AG04449 (cell line): Measurements from ENCODE around the gene ADAMTS17.

Experiments
- CTCF ChIA-PET: fragments of 350-600 bp; formaldehyde crosslinking; extraction: SDS; loops from one replicate; lab custom pipeline; 2021; ENCODE audit warnings: antibody characterized with exemption; lab: Yijun Ruan, JAX
- POLR2A ChIA-PET: fragments of 400-600, 350-600 bp; formaldehyde crosslinking; extraction: SDS; loops from one replicate; lab custom pipeline; 2020; ENCODE audit warnings: antibody characterized with exemption, inconsistent platforms; lab: Yijun Ruan, JAX
- DNase-seq: peaks from one replicate; pipeline ENCODE4 v3.0.0-alpha.2; 2010; ENCODE audit warnings: low read depth, low spot score
- H3K4me3 ChIP-seq: 2 replicates; pipeline ENCODE4 v1.5.1; 2011; ENCODE audit warnings: low read depth, mild to moderate bottlenecking, control low read depth, low read length
- TF ChIP-seq, protein P1 (sequence below): IDR thresholded peaks from one replicate; pipeline ENCODE4 v1.5.1; 2011; ENCODE audit warnings: mild to moderate bottlenecking, moderate library complexity, low read length, control low read depth, inconsistent platforms; ENCODE audit not compliant: insufficient read depth; ENCODE audit errors: missing control alignments

Gene ADAMTS17

DNA sequence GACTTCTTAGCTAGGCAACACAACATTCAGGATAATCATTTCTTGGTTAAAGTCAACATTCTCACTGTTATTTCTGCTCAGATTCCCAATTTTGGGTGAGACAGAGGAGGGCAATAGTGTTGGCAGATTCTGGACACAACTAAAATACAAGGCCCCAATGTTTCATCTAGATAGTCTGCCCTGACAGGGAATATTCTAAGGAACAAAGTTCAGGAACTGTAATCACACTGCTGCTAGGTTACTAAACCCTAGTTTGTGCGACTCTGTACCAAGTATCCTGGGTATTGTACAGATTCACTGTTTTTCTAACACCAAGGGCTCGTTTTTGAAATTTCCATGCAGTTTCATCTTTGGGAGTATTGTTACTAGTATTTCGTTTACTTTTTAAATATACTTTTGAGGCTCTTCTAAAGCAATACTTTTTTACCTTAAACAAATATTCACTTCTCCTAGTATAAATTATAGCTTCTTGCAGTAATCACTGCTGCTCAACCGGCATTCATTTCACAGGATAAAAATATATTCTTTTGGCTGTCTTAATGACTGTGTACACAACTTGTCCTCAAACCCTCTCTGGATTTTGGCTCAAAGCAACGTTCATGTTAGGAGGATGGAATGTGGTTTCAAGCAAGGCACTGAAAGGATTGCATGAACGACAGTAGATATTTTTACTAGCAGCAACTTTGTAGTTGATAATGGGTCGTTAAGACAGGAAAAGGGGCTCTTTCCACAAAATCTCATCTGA is 167.4 kb downstream of the ADAMTS17 start:
- DNase-seq, result no peak
- H3K4me3 ChIP-seq, result no peak overlapping the region
- ChIA-PET POLR2A (no interaction called here), CTCF (no interaction called here)
- TF ChIP-seq, protein P1, sequence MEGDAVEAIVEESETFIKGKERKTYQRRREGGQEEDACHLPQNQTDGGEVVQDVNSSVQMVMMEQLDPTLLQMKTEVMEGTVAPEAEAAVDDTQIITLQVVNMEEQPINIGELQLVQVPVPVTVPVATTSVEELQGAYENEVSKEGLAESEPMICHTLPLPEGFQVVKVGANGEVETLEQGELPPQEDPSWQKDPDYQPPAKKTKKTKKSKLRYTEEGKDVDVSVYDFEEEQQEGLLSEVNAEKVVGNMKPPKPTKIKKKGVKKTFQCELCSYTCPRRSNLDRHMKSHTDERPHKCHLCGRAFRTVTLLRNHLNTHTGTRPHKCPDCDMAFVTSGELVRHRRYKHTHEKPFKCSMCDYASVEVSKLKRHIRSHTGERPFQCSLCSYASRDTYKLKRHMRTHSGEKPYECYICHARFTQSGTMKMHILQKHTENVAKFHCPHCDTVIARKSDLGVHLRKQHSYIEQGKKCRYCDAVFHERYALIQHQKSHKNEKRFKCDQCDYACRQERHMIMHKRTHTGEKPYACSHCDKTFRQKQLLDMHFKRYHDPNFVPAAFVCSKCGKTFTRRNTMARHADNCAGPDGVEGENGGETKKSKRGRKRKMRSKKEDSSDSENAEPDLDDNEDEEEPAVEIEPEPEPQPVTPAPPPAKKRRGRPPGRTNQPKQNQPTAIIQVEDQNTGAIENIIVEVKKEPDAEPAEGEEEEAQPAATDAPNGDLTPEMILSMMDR, result no peak

DNA sequence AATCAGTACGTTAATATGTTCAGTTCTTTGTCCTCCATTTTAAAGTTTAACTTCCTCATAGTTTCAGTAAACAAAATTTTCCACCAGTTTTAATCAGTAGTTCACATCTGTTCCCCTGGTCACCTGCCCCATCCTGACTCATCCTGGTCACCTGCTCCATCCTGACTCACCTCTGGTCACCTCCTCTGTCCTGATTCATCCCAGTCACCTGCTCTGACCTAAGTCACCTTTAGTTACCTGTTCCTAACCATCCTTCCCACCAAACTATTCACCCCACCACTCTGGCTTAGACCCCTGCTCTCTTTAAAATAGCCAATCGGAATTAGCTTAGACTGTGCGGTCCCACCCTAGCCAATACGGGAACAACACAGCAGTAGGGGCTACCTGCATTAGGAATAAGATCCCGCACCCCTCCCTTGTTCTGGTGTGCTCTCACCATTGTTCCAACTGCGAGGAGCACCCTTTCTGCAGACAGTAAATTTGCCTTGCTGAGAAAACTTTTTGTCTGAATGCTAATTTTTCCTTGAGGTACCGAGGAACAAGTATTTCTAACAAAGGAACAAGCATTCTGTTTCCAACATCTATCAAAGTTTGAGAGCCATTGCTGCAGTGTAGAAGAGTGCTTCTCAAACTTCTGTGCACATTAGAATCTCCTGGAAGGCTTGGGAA is 169.3 kb downstream of the ADAMTS17 start:
- POLR2A ChIA-PET, result no interaction called here
- TF ChIP-seq, protein P1, result no peak
- CTCF ChIA-PET, result no interaction called here
- no peak overlapping the region for H3K4me3 ChIP-seq
- no peak for DNase-seq

DNA sequence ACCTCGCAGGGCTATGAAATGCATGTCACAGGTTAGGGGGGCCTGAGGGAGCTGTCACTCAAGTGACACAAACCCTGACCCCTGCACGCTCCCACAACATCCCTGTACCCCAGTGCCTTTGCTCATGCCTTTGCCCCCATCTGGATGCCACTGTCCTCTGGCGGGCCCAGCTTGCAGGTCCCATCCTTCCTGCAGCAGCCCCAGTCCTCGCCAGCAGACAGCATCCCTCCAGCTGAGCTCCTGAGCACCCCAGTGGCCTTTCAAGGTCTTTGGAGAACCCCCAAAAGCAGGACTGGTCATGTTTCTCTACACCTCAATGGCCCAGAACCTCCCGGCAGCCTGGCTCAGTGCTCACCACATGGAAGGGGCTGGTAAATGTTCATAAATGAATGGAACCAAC is 170.4 kb downstream of the ADAMTS17 start:
- TF ChIP-seq, protein P1, result no peak
- DNase-seq, result no peak
- ChIA-PET POLR2A (no interaction called here), CTCF (no interaction called here)
- H3K4me3 ChIP-seq, result no peak overlapping the region

DNA sequence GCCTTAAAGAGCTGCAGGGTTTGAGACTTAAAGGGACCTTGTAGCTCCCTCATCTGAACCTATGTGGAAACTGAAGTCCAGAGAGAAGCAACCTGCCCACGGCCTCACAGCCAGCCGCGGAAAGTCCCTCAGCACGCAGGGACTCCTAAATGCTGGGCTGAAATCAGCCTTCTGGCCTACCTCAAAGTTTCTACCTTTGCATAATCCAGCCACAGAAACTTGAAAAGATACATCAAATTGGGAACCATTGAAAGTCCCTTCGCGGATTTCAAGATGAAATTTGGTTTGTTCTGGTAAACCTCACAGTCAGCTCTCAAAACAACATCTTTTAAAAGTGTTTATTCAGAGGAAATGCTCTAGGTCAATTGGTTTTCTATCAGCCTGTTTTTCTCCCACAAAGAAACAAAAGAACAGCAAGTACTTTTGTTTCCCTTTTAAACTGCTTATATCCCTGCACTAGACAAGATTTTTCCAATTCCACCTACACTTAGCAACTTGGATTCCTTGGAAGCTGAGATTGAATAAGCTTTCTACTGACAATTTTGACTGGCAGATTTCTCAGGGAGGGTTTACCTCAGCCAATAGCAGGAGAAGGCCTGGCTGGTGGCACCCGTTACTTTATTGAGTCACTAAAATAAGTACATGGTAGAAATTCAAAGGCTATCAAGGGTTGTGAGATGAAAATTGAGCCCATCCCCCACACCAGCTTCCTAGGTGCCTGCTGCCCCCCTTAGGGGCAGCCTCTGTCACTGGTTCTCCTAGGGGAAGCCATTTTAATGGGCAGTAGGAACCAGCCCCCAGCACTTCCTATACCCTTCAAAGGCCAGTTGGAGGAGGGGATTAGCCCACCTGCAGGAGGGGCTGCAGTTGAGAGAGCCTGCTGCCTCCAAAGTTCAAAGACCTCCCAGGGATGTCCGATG is 171.2 kb downstream of the ADAMTS17 start:
- CTCF ChIA-PET, result no interaction called here
- POLR2A ChIA-PET, result no interaction called here
- no peak overlapping the region for H3K4me3 ChIP-seq
- no peak for DNase-seq
- TF ChIP-seq, protein P1, result no peak

DNA sequence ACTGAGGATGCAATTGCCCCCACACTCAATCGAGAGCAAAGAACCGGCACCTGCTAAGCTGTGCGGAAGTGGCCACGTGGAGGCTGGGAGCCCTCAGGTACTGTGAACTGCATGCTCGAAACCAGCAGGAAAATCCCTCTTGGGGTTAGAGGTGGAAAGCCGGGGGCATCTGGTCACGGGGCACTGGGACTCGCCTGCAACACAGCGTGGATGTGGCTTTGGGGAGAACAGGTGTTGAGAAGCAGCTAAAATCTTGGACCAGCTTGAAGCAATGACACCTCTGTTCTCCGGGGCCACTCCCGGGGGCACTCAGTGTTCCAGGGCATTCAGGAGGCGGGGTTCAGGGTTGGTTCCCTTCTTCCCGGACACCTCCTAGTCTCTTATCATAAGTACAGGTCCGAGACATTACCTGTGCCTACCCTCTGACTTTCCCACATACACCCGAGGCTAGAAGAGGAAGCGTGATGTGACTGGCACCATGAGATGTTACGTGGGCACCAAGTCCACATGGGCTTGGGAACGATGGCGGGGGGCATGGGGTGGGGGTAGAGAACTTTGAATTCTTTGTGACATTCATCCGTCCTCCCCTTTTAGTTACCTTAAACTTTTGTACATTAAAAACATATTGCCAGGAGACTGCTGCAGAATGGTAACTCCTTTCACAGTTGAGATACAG is 172.0 kb downstream of the ADAMTS17 start:
- TF ChIP-seq, protein P1, result no peak
- DNase-seq, result no peak
- ChIA-PET CTCF (no interaction called here), POLR2A (no interaction called here)
- H3K4me3 ChIP-seq, result no peak overlapping the region
